ENCODE data around the gene SORBS1. TPM values are rescaled to one million over a fixed set of nuclear protein-coding genes. Genes with fewer than 3 reads are reported as not detected.
A peak's percentile ranks its signal among the peaks of the same experiment; 100 is the strongest.

SORBS1 gene
- total and polyA plus RNA-seq, 2 of the 13 experiments (the other 11 are each of a cell fraction or from before 2014, with no cell fraction given) = 16.8 to 39.8 TPM

DNA sequence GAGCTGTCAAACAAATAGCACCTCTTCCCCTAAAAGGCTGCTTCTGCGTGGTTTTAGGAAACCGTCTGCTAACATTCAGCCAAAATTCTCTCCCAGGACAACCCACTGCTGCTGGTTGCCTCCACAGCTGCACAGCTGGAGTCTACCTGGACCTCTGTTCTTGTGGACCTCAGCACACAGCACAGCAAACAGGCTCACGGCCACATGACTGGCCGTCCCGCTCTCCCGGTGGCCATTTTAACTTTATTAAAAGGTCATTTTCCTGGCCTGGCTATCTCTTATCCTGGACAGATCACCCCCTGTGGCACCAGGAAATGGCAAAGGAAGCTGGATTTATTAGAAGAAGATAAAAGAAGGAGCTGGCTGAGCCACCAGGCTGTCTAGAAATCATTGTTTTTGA is 27.6 kb downstream of the SORBS1 start:
- BruUV-seq (replicated peaks) = no TSS peak
- no peak for ATAC-seq
- intact Hi-C loops (cut with micrococcal nuclease; ENCODE audit: unreplicated experiment) (no loop called here), in situ Hi-C loops (cut with HindIII; ENCODE audit: extremely low pct_ligation_motif_present, low pct_unique_long_range_greater_than_20kb) (no loop called here)
- peaks cover 0 to 1% of the 10 kb centered on the region in 2 experiments; a peak in 1 of 5 replicates for H3K36me3 ChIP-seq (replicated peaks in 1 of 2; ENCODE audit: control insufficient read depth in 1 of 2, insufficient read depth in 2 of 2, low read length in 2 of 2)
- H3K9me3 ChIP-seq (ENCODE audit: low read length) = no peaks in the 10 kb centered on the region
- no peak for TF ChIP-seq ZNF672 (CRISPR knock-in tag; IDR thresholded peaks at IDR 0.05)
- TF ChIP-seq ZNF687 (CRISPR knock-in tag; IDR thresholded peaks at IDR 0.05) = 0 out of 2 replicates have a peak, but pooled peaks have one; percentile 13
- ChIA-PET POLR2A (no interaction called here), CTCF (ENCODE audit: low intra/inter-chr PET ratio, low total read pairs) (no interaction called here)
- H2AFZ ChIP-seq (ENCODE audit: low read length) = no peak overlapping the region
- 93% methylated on average over 6 of the region's 6 CpGs for WGBS (ENCODE audit: low lambda C conversion rate)
- no peak overlapping the region for H3K4me3 ChIP-seq (replicated peaks in 1 of 3; ENCODE audit: insufficient read depth in 1 of 3, low read depth in 2 of 3, low read length in 3 of 3)
- peaks cover 85% of the 10 kb centered on the region for H3K4me1 ChIP-seq (ENCODE audit: insufficient read depth, low read length)
- DNase-seq (ENCODE audit: low spot score) = no peak
- H3K9ac ChIP-seq (ENCODE audit: insufficient read depth, low read depth, low read length) = no peak overlapping the region
- no peaks in the 10 kb centered on the region for H3K27me3 ChIP-seq (ENCODE audit: control insufficient read depth in 1 of 2, insufficient read depth in 2 of 2, low read length in 2 of 2)
- H3K27ac ChIP-seq (ENCODE audit: extremely low read length, insufficient read depth, low read length) = no peak overlapping the region
- H4K20me1 ChIP-seq (ENCODE audit: insufficient read depth, low read length) = no peaks in the 10 kb centered on the region
- H3K79me2 ChIP-seq (ENCODE audit: insufficient read depth, low read length) = peaks cover 85% of the 10 kb centered on the region
- H3K4me2 ChIP-seq (ENCODE audit: low read depth, low read length) = no peak overlapping the region
- FAIRE-seq = no peak

DNA sequence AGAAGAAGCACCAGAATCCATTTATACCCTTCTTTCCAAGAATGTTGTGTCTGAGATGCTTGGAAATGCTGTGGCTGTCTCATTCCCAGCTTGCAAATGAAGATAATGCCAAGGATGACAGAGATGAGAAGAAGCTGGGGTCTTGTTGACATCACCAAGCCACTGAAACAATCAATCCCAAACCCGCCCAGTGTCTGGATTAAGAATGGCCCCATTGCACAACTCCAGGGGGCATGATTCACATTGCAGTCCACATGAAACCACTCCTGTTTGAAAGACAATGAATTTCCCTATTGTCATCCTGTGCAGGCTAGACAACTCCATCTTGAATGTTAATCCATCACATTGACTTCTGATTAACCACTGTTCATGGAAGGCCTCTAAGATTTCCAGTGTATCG is 28.6 kb downstream of the SORBS1 start:
- no peaks in the 10 kb centered on the region for H3K9me3 ChIP-seq (ENCODE audit: low read length)
- no peaks in the 10 kb centered on the region for H3K27me3 ChIP-seq (ENCODE audit: control insufficient read depth in 1 of 2, insufficient read depth in 2 of 2, low read length in 2 of 2)
- no peak for ATAC-seq
- H3K4me1 ChIP-seq (ENCODE audit: insufficient read depth, low read length) = peaks cover 82% of the 10 kb centered on the region
- peaks cover 0 to 1% of the 10 kb centered on the region in 2 experiments; a peak in 1 of 5 replicates for H3K36me3 ChIP-seq (replicated peaks in 1 of 2; ENCODE audit: control insufficient read depth in 1 of 2, insufficient read depth in 2 of 2, low read length in 2 of 2)
- H3K27ac ChIP-seq (ENCODE audit: extremely low read length, insufficient read depth, low read length) = no peak overlapping the region
- H3K4me3 ChIP-seq (replicated peaks in 1 of 3; ENCODE audit: insufficient read depth in 1 of 3, low read depth in 2 of 3, low read length in 3 of 3) = no peak overlapping the region
- no peak overlapping the region for H3K9ac ChIP-seq (ENCODE audit: insufficient read depth, low read depth, low read length)
- CTCF ChIA-PET (ENCODE audit: low intra/inter-chr PET ratio, low total read pairs) = no interaction called here
- H3K79me2 ChIP-seq (ENCODE audit: insufficient read depth, low read length) = peaks cover 84% of the 10 kb centered on the region
- FAIRE-seq = no peak
- H2AFZ ChIP-seq (ENCODE audit: low read length) = no peak overlapping the region
- no TSS peak for BruUV-seq (replicated peaks)
- TF ChIP-seq ZFX (CRISPR knock-in tag; IDR thresholded peaks at IDR 0.05; ENCODE audit: low read depth) = no peak
- WGBS (ENCODE audit: low lambda C conversion rate) = 97% methylated on average over 2 of the region's 2 CpGs
- intact Hi-C loops (cut with micrococcal nuclease; ENCODE audit: unreplicated experiment) = no loop called here
- H3K4me2 ChIP-seq (ENCODE audit: low read depth, low read length) = no peak overlapping the region
- POLR2A ChIA-PET = no interaction called here
- in situ Hi-C loops (cut with HindIII; ENCODE audit: extremely low pct_ligation_motif_present, low pct_unique_long_range_greater_than_20kb) = no loop called here
- no peaks in the 10 kb centered on the region for H4K20me1 ChIP-seq (ENCODE audit: insufficient read depth, low read length)
- DNase-seq (ENCODE audit: low spot score) = no peak
